Tibial artery (tissue), 4 donors: ENCODE data around the gene MAP3K7.

Experiments used
- DNase-seq, 2 donors: peaks; one replicate each; pipeline ENCODE4 v3.0.0-alpha.2; 2019
- H3K27ac ChIP-seq, 2 donors: fragments of 200-600 bp; sonication (generic) in 1 of 2; 1 replicate in 1 of 2; 2 replicates in 1 of 2; pipeline ENCODE4 v1.5.1; 2018 to 2019; ENCODE audit warnings: mild to moderate bottlenecking in 1 of 2
- H3K27me3 ChIP-seq, 2 donors: fragments of 200-600 bp; sonication (generic) in 1 of 2; one replicate each; pipeline versions ENCODE4 v1.5.1 to v1.6.0; 2016 to 2019
- H3K36me3 ChIP-seq, 3 donors: fragments of 200-600 bp; sonication (generic) in 2 of 3; one replicate each; pipeline ENCODE4 v1.5.1; 2016 to 2019; ENCODE audit warnings: mild to moderate bottlenecking in 2 of 3
- H3K4me1 ChIP-seq, 4 donors: fragments of 200-600 bp; sonication (generic) in 2 of 4; 1 replicate in 3 of 4; 2 replicates in 1 of 4; pipeline ENCODE4 v1.5.1; 2016 to 2019
- H3K4me3 ChIP-seq, 2 donors: fragments of 200-600 bp; sonication (generic) in 1 of 2; 1 replicate in 1 of 2; 2 replicates in 1 of 2; pipeline ENCODE4 v1.5.1; 2018 to 2019; ENCODE audit warnings: mild to moderate bottlenecking in 2 of 2
- H3K9me3 ChIP-seq, 3 donors: fragments of 200-600 bp; sonication (generic) in 1 of 3; one replicate each; pipeline ENCODE4 v1.5.1; 2016 to 2019
- CTCF ChIP-seq, 2 experiments: fragments of 200-600 bp in 1 of 2; fragments of 450-650 bp in 1 of 2; IDR thresholded peaks; one replicate each; pipeline ENCODE4 v1.5.1; 2017 to 2019; ENCODE audit warnings: antibody characterized with exemption in 2 of 2, mild to moderate bottlenecking in 1 of 2, moderate library complexity in 1 of 2
- intact Hi-C: fragments of 100-400 bp; cut with DNase I; formaldehyde crosslinking; loops from one replicate; pipeline ENCODE4 v1.15.0; 2023; ENCODE audit warnings: low total_unique reads

The MAP3K7 gene

GRCh38 chr6:90599151-90599550, 12.3 kb upstream of the MAP3K7 start:
- TF ChIP-seq CTCF (IDR thresholded peaks at IDR 0.05), result no peak
- intact Hi-C loops, result no loop called here
- H3K4me3 ChIP-seq, result no peak overlapping the region
- H3K27ac ChIP-seq, result no peak overlapping the region
- no peaks in the 10 kb centered on the region for H3K36me3 ChIP-seq
- no peaks in the 10 kb centered on the region for H3K4me1 ChIP-seq
- no peak for DNase-seq
- no peaks in the 10 kb centered on the region for H3K9me3 ChIP-seq
- peaks cover 0 to 17% of the 10 kb centered on the region in 2 donors for H3K27me3 ChIP-seq

DNA sequence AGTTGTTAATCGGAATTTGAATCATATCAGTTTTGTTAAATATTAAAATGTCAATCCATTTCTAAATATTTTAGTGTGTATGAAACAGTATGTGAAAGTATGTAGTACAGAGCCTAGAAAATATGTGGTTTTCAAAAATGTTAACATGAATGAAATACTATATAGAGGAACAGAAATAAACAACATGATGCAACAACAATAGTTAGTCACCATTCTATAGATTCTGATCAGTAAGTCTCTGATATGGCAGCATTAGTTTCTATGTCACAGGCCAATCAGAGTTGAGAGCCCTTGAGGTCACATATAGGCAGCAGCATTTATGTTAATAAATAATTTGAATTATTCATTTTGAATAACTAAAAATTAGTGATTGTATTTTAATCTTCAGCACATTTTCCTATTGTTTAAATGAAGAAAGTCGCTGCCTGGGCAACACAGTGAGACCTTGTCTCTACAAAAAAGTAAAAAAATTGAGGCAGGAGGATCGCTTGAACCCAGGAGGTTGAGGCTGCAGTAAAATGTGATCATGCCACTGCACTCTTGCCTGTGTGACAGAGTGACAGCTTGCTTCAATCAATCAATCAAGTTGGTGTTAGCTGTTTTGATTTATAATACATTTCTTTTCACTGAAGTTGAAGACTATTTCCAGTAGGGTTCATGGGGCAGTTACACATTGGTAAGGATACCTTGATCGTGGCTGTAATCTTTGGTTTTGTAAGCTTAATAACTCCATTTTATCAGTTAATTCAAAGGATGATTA, 11.5 kb upstream of the MAP3K7 start:
- Histone ChIP-seq H3K4me3 (no peak overlapping the region), H3K4me1 (no peaks in the 10 kb centered on the region), H3K9me3 (no peaks in the 10 kb centered on the region), H3K27me3 (peaks cover 0 to 11% of the 10 kb centered on the region in 2 donors), H3K27ac (no peak overlapping the region), H3K36me3 (no peaks in the 10 kb centered on the region)
- DNase-seq, result no peak
- no peak for TF ChIP-seq CTCF (IDR thresholded peaks at IDR 0.05)
- intact Hi-C loops, result no loop called here

DNA sequence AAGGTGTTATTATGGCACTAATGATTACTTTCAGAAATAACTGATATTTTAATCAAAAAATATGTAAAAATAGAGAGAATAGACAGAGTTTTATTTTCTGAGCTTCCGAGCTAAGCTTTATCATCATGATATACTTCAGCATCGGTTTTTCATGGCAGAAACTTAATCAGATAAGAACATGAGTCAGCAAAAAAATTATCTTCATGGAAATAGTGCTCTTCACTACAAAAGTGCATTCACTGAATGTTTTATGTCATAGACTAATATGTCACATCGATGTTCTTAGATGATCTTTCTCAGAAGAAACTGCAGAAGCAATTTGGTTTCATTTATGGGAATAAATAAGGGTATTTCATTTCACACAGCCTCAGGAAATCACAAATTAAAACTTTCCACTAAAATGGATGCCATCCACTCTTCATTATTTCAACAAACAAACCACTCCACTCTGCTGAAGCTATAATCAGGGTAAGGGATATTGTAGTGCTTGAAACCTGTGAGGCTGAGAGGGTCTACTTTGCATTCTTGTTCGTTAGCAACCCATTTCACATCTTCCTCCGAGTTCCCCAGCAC, 10.2 kb upstream of the MAP3K7 start:
- intact Hi-C loops, result no loop called here
- no peak for DNase-seq
- TF ChIP-seq CTCF (IDR thresholded peaks at IDR 0.05), result no peak
- peaks cover 0 to 11% of the 10 kb centered on the region in 2 donors for H3K27me3 ChIP-seq
- H3K9me3 ChIP-seq, result no peaks in the 10 kb centered on the region
- H3K4me3 ChIP-seq, result no peak overlapping the region
- H3K27ac ChIP-seq, result no peak overlapping the region
- H3K36me3 ChIP-seq, result no peaks in the 10 kb centered on the region
- no peaks in the 10 kb centered on the region for H3K4me1 ChIP-seq

- peaks cover 0 to 11% of the 10 kb centered on the region in 2 donors for H3K27me3 ChIP-seq
- intact Hi-C loops, result no loop called here
- H3K36me3 ChIP-seq, result no peaks in the 10 kb centered on the region
- H3K9me3 ChIP-seq, result no peaks in the 10 kb centered on the region
- H3K27ac ChIP-seq, result no peak overlapping the region
- TF ChIP-seq CTCF (IDR thresholded peaks at IDR 0.05), result no peak
- DNase-seq, result no peak
- no peak overlapping the region for H3K4me3 ChIP-seq
- no peaks in the 10 kb centered on the region for H3K4me1 ChIP-seq
Measured at GRCh38 chr6:90595854-90596253, 9.0 kb upstream of the MAP3K7 start.

DNA sequence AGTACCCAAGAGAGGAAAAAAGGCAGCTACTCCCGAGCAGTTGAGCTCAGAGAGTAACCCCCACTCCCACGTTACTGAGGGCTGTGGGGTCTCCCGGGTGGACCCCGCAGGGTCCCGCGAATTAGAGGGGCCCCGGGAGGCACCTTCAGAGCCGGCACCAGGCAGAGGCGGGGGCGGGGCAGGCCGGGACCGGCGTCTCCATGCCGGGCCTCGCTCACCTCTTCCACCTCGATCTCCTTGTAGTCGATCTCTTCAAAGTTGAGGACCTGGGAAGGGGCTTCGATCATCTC, 381 bp downstream of the MAP3K7 start:
- H3K27ac ChIP-seq, result peak overlapping the region; percentile 85 to 95
- no peaks in the 10 kb centered on the region for H3K36me3 ChIP-seq
- DNase-seq, result peak in 1 of 2 donors; percentile 62
- intact Hi-C loops, result no loop called here
- H3K9me3 ChIP-seq, result no peaks in the 10 kb centered on the region
- peaks cover 0 to 39% (median 17%) of the 10 kb centered on the region in 4 donors for H3K4me1 ChIP-seq
- H3K27me3 ChIP-seq, result no peaks in the 10 kb centered on the region
- TF ChIP-seq CTCF (IDR thresholded peaks at IDR 0.05), result no peak
- peak overlapping the region; percentile 89 to 94 for H3K4me3 ChIP-seq
